DND-41 (cell line): Measurements from ENCODE around the gene CAMLG.
"Not testable (repeated sequence)": the region's sequence is repeated elsewhere in the genome, so short reads cannot be mapped to it uniquely, and the experiment has no call there.

Experiments used
- ATAC-seq: fragments of 200-7000 bp; cut with Tn5 transposase; 3 replicates; pipeline ENCODE4 v1.9.1; 2021; ENCODE audit warnings: low read depth; ENCODE audit not compliant: insufficient read depth
- DNase-seq: peaks from one replicate; pipeline ENCODE4 v3.0.0-alpha.2; 2020
- H2AFZ ChIP-seq: 2 replicates; pipeline ENCODE4 v1.6.0; 2012; ENCODE audit warnings: low read depth, low read length
- H3K27ac ChIP-seq: 2 replicates; pipeline ENCODE4 v1.5.1; 2012; ENCODE audit warnings: low read length, inconsistent platforms
- H3K27me3 ChIP-seq: fragments of 200-600 bp; sonication (generic); 2 replicates; pipeline ENCODE4 v1.6.0; 2012; ENCODE audit warnings: low read length, mild to moderate bottlenecking, inconsistent platforms; ENCODE audit not compliant: insufficient read depth, poor library complexity
- H3K36me3 ChIP-seq: 2 replicates; pipeline ENCODE4 v1.5.1; 2012; ENCODE audit warnings: low read length, inconsistent platforms; ENCODE audit not compliant: insufficient read depth
- H3K4me1 ChIP-seq: 2 replicates; pipeline ENCODE4 v1.5.1; 2012; ENCODE audit warnings: mild to moderate bottlenecking, low read length; ENCODE audit not compliant: insufficient read depth
- H3K4me2 ChIP-seq: 2 replicates; pipeline ENCODE4 v1.6.0; 2012; ENCODE audit warnings: mild to moderate bottlenecking, moderate library complexity, low read length, inconsistent platforms; ENCODE audit not compliant: insufficient read depth
- H3K4me3 ChIP-seq, 2 experiments: fragments of 200-600 bp in 1 of 2; shearing (Covaris generic) in 1 of 2; 2 replicates each; pipeline ENCODE4 v1.5.1; 2012 to 2016; ENCODE audit warnings: inconsistent platforms in 2 of 2, low read length in 2 of 2, mild to moderate bottlenecking in 2 of 2, low read depth in 1 of 2, moderate library complexity in 1 of 2
- H3K79me2 ChIP-seq: 2 replicates; pipeline ENCODE4 v1.6.0; 2012; ENCODE audit warnings: low read length, inconsistent platforms; ENCODE audit not compliant: insufficient read depth
- H3K9ac ChIP-seq: 2 replicates; pipeline ENCODE4 v1.6.0; 2012; ENCODE audit warnings: low read depth, mild to moderate bottlenecking, inconsistent platforms, low read length, moderate library complexity
- H3K9me3 ChIP-seq: 2 replicates; pipeline ENCODE4 v1.5.1; 2012; ENCODE audit warnings: low read length, moderate library complexity, mild to moderate bottlenecking, inconsistent platforms; ENCODE audit not compliant: insufficient read depth, severe bottlenecking
- H4K20me1 ChIP-seq: 2 replicates; pipeline ENCODE4 v1.6.0; 2012; ENCODE audit warnings: low read length; ENCODE audit not compliant: insufficient read depth
- CTCF ChIP-seq: IDR thresholded peaks from 2 replicates; pipeline ENCODE4 v1.5.1; 2012; ENCODE audit warnings: borderline replicate concordance, low read length, moderate library complexity, mild to moderate bottlenecking; ENCODE audit not compliant: poor library complexity, severe bottlenecking; ENCODE audit errors: extremely low read depth
- EZH2 ChIP-seq: IDR thresholded peaks from 3 replicates; pipeline ENCODE4 v1.6.1; 2012; ENCODE audit warnings: borderline replicate concordance, low read depth, mild to moderate bottlenecking, moderate library complexity, low read length, inconsistent platforms; ENCODE audit not compliant: severe bottlenecking

CAMLG gene

GRCh38 chr5:134738133-134738962 lies at the start of gene CAMLG:
CAMLG (plus strand) TSS chr5:134738548; CDS start chr5:134738621, 73 bp downstream.
- Histone ChIP-seq H3K27ac (peak within 1 kb of the TSS; percentile 75), H3K27me3 (no peaks in the 10 kb centered on the region), H4K20me1 (peaks cover 11% of the 10 kb centered on the region; the same call in 1 of the 2 replicates), H3K4me3 (peak within 1 kb of the TSS; percentile 56 to 77), H3K9ac (peak within 1 kb of the TSS; percentile 75), H3K9me3 (no peaks in the 10 kb centered on the region), H3K36me3 (peaks cover 24% of the 10 kb centered on the region), H3K4me1 (peaks cover 45% of the 10 kb centered on the region), H3K79me2 (peaks cover 46% of the 10 kb centered on the region), H3K4me2 (peak within 1 kb of the TSS; percentile 78), H2AFZ (peak within 1 kb of the TSS; percentile 87)
- DNase-seq (peak; percentile 97), ATAC-seq (peak; percentile 96)
- TF ChIP-seq CTCF, result peak; percentile 81
- no peak for TF ChIP-seq EZH2

- not testable (repeated sequence) for H3K27me3 ChIP-seq, H3K4me3 ChIP-seq, ATAC-seq, H3K27ac ChIP-seq, H2AFZ ChIP-seq, H3K9ac ChIP-seq, H3K4me2 ChIP-seq, H4K20me1 ChIP-seq, DNase-seq, H3K79me2 ChIP-seq, H3K9me3 ChIP-seq, H3K4me1 ChIP-seq
- H3K36me3 ChIP-seq, result peaks cover 78% of the 10 kb centered on the region
These were observed 48.2 kb upstream of the CAMLG start for GRCh38 chr5:134690144-134690543.

- Histone ChIP-seq H3K4me2 (no peak overlapping the region), H2AFZ (no peak overlapping the region), H3K36me3 (peaks cover 62% of the 10 kb centered on the region), H3K4me3 (no peak overlapping the region), H3K9ac (no peak overlapping the region), H3K79me2 (no peaks in the 10 kb centered on the region), H3K4me1 (no peaks in the 10 kb centered on the region), H3K9me3 (no peaks in the 10 kb centered on the region), H3K27ac (no peak overlapping the region), H4K20me1 (no peaks in the 10 kb centered on the region), H3K27me3 (no peaks in the 10 kb centered on the region)
- no peak for ATAC-seq
- no peak for TF ChIP-seq CTCF
- no peak for TF ChIP-seq EZH2
- no peak for DNase-seq
These were observed 45.6 kb upstream of the CAMLG start for GRCh38 chr5:134692722-134693121.

GRCh38 chr5:134708301-134708700 lies 30.0 kb upstream of the CAMLG start:
- TF ChIP-seq CTCF, result no peak
- no peak for TF ChIP-seq EZH2
- H3K27ac ChIP-seq, result no peak overlapping the region
- H3K4me1 ChIP-seq, result no peaks in the 10 kb centered on the region
- no peaks in the 10 kb centered on the region for H4K20me1 ChIP-seq
- ATAC-seq, result no peak
- no peaks in the 10 kb centered on the region for H3K27me3 ChIP-seq
- H2AFZ ChIP-seq, result no peak overlapping the region
- no peak overlapping the region for H3K9ac ChIP-seq
- no peak overlapping the region for H3K4me2 ChIP-seq
- no peaks in the 10 kb centered on the region for H3K79me2 ChIP-seq
- H3K36me3 ChIP-seq, result peaks cover 70% of the 10 kb centered on the region
- no peaks in the 10 kb centered on the region for H3K9me3 ChIP-seq
- no peak for DNase-seq
- no peak overlapping the region for H3K4me3 ChIP-seq
